ENCODE results near the gene ACTR5. TPM values are rescaled to one million over a fixed set of nuclear protein-coding genes. Genes with fewer than 3 reads are reported as not detected.

Gene ACTR5
- total RNA-seq, 4 donors from 2014 or later: 7.2 to 21.3 (median 11.4) TPM

- WGBS, 2 donors (ENCODE audit: low coverage in 1 of 2): 7 to 13% methylated on average over 13 to 43 of the region's 43 CpGs
- no peak for DNase-seq
- in situ Hi-C loops (cut with MboI; ENCODE audit: low pct_ligation_motif_present in 1 of 4, low pct_unique_long_range_greater_than_20kb in 1 of 4, low sequenced_read_pairs in 3 of 4) (no loop called here), intact Hi-C loops (cut with DNase I; ENCODE audit: low total_unique reads) (no loop called here)
- TF ChIP-seq EP300 (IDR thresholded peaks at IDR 0.05; ENCODE audit: low read depth) (no peak), POLR2AphosphoS5 (IDR thresholded peaks at IDR 0.05) (no peak), POLR2A (IDR thresholded peaks at IDR 0.05) (no peak), CTCF (IDR thresholded peaks at IDR 0.05) (no peak)
- Histone ChIP-seq H3K27ac (no peak overlapping the region), H3K4me3 (no peak overlapping the region), H3K36me3 (no peaks in the 10 kb centered on the region), H3K4me1 (peaks cover 3 to 22% (median 15%) of the 10 kb centered on the region in 4 donors), H3K9me3 (no peaks in the 10 kb centered on the region), H3K27me3 (peaks cover 100% of the 10 kb centered on the region)
Observed at GRCh38 chr20:38726804-38727606, 21.3 kb upstream of the ACTR5 start.

- TF ChIP-seq CTCF (IDR thresholded peaks at IDR 0.05): no peak
- TF ChIP-seq EP300 (IDR thresholded peaks at IDR 0.05; ENCODE audit: low read depth): no peak
- no peak for TF ChIP-seq POLR2A (IDR thresholded peaks at IDR 0.05)
- TF ChIP-seq POLR2AphosphoS5 (IDR thresholded peaks at IDR 0.05): no peak
Observed at GRCh38 chr20:38727607-38728190, 20.6 kb upstream of the ACTR5 start.

GRCh38 chr20:38728191-38728781, 20.0 kb upstream of the ACTR5 start:
- Histone ChIP-seq H3K27ac (no peak overlapping the region), H3K36me3 (no peaks in the 10 kb centered on the region), H3K27me3 (peaks cover 100% of the 10 kb centered on the region), H3K4me3 (no peak overlapping the region), H3K4me1 (peaks cover 3 to 22% (median 15%) of the 10 kb centered on the region in 4 donors), H3K9me3 (no peaks in the 10 kb centered on the region)
- TF ChIP-seq POLR2AphosphoS5 (IDR thresholded peaks at IDR 0.05) (no peak), EP300 (IDR thresholded peaks at IDR 0.05; ENCODE audit: low read depth) (no peak), POLR2A (IDR thresholded peaks at IDR 0.05) (no peak), CTCF (IDR thresholded peaks at IDR 0.05) (no peak)
- WGBS, 2 donors (ENCODE audit: low coverage in 1 of 2): 32% methylated on average over 56 of the region's 56 CpGs; no CpG with 5 or more reads in 1 of the 2 donors
- intact Hi-C loops (cut with DNase I; ENCODE audit: low total_unique reads): no loop called here
- DNase-seq: no peak
- in situ Hi-C loops (cut with MboI; ENCODE audit: low pct_ligation_motif_present in 1 of 4, low pct_unique_long_range_greater_than_20kb in 1 of 4, low sequenced_read_pairs in 3 of 4): no loop called here

More at GRCh38 chr20:38727607-38728190, 20.6 kb upstream of the ACTR5 start:
- intact Hi-C loops (cut with DNase I; ENCODE audit: low total_unique reads): no loop called here
- Histone ChIP-seq H3K36me3 (no peaks in the 10 kb centered on the region), H3K27ac (no peak overlapping the region), H3K4me1 (peaks cover 3 to 22% (median 15%) of the 10 kb centered on the region in 4 donors), H3K9me3 (no peaks in the 10 kb centered on the region), H3K4me3 (no peak overlapping the region), H3K27me3 (peaks cover 100% of the 10 kb centered on the region)
- in situ Hi-C loops (cut with MboI; ENCODE audit: low pct_ligation_motif_present in 1 of 4, low pct_unique_long_range_greater_than_20kb in 1 of 4, low sequenced_read_pairs in 3 of 4): no loop called here
- 31 to 35% methylated on average over 4 to 46 of the region's 46 CpGs for WGBS, 2 donors (ENCODE audit: low coverage in 1 of 2)
- DNase-seq: no peak

- in situ Hi-C loops (cut with MboI; ENCODE audit: low pct_ligation_motif_present in 1 of 4, low pct_unique_long_range_greater_than_20kb in 1 of 4, low sequenced_read_pairs in 3 of 4) (no loop called here), intact Hi-C loops (cut with DNase I; ENCODE audit: low total_unique reads) (no loop called here)
- no peak for DNase-seq
- 17% methylated on average over 41 of the region's 41 CpGs; no CpG with 5 or more reads in 1 of the 2 donors for whole genome bisulfite sequencing, 2 donors (ENCODE audit: low coverage in 1 of 2)
- no peak for TF ChIP-seq POLR2A (IDR thresholded peaks at IDR 0.05)
- TF ChIP-seq POLR2AphosphoS5 (IDR thresholded peaks at IDR 0.05): no peak
- TF ChIP-seq EP300 (IDR thresholded peaks at IDR 0.05; ENCODE audit: low read depth): no peak
- no peak for TF ChIP-seq CTCF (IDR thresholded peaks at IDR 0.05)
- H3K4me3 ChIP-seq: no peak overlapping the region
- H3K4me1 ChIP-seq: peaks cover 3 to 19% (median 11%) of the 10 kb centered on the region in 4 donors
- H3K9me3 ChIP-seq: no peaks in the 10 kb centered on the region
- H3K27me3 ChIP-seq: peaks cover 100% of the 10 kb centered on the region
- no peaks in the 10 kb centered on the region for H3K36me3 ChIP-seq
- no peak overlapping the region for H3K27ac ChIP-seq
Observed at GRCh38 chr20:38728911-38729642, 19.2 kb upstream of the ACTR5 start.
